ENCODE measurements around the gene ZGLP1.

Gene ZGLP1

DNA sequence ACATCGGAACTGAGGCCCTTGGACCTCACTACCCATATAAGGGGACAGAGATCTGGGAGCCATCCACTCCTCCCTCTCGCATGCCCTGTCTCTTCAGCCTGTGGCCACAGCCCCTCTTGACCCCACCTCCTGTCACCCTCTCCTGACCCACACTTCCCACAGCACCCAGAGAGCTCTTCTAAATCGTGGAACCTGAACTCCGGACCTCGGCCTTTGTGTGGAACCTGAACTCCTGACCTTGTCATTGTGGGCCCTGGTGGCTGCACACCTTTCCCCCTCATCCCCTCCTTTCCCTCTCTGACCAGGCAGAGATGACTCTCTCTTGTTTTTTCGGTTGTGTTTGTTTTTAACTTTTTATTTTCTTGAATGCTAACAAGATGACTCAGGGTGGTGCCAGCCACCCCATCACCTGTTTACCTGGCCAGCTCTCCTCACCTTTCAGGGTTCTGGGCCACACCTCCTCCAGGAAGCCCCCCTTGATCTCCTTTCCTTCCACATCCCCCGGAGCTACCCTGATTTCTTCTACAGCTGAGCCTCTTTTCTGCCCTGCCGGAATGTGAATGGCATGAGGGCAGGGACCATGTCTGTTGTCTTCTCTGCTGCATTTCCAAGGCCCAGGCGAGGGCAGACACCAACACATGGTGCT, 52.5 kb downstream of the ZGLP1 start:
- no peak for TF ChIP-seq TAF1 (IDR thresholded peaks at IDR 0.05; ENCODE audit: borderline replicate concordance, insufficient read depth, low read length)

DNA sequence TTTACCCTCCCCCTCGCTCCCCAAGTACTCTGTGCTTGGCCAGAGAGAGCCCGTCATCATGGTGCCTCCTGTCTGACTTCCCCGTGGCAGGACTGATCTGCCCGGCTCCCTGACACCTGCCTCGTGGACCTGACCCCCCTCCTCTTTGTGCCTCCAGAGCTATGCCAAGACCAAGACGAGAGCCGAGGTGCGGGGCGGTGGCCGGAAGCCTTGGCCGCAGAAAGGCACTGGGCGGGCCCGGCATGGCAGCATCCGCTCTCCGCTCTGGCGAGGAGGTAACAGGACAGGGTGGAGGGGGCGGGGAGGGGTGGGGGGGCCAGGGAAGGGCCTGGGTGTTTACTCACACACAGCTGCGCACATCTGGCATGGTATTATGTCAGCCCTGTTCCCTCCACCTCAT, 53.1 kb downstream of the ZGLP1 start:
- TF ChIP-seq, protein P1, sequence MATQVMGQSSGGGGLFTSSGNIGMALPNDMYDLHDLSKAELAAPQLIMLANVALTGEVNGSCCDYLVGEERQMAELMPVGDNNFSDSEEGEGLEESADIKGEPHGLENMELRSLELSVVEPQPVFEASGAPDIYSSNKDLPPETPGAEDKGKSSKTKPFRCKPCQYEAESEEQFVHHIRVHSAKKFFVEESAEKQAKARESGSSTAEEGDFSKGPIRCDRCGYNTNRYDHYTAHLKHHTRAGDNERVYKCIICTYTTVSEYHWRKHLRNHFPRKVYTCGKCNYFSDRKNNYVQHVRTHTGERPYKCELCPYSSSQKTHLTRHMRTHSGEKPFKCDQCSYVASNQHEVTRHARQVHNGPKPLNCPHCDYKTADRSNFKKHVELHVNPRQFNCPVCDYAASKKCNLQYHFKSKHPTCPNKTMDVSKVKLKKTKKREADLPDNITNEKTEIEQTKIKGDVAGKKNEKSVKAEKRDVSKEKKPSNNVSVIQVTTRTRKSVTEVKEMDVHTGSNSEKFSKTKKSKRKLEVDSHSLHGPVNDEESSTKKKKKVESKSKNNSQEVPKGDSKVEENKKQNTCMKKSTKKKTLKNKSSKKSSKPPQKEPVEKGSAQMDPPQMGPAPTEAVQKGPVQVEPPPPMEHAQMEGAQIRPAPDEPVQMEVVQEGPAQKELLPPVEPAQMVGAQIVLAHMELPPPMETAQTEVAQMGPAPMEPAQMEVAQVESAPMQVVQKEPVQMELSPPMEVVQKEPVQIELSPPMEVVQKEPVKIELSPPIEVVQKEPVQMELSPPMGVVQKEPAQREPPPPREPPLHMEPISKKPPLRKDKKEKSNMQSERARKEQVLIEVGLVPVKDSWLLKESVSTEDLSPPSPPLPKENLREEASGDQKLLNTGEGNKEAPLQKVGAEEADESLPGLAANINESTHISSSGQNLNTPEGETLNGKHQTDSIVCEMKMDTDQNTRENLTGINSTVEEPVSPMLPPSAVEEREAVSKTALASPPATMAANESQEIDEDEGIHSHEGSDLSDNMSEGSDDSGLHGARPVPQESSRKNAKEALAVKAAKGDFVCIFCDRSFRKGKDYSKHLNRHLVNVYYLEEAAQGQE (IDR thresholded peaks at IDR 0.05; ENCODE audit: insufficient read depth in 1 of 2, low read depth in 2 of 2, low read length in 2 of 2), result no peak

DNA sequence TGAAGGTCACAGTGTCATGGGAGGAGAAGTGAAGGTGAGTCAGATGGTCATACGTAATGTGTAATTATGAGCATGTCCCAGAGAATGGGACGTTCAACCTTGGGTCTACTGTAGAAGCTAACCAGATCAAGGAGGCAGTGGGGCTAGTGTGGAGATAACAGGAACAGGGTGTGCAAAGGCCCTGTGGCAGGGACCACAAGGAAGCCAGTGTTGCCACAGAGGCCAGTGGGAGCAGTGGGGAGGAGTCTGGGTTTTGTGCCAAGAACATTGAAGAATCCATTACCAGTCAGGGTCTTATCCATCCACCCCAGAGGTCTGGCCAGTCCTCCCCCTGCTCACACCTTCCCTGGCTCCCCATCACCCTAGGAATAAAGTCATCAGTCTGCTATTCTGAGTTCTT, 54.3 kb downstream of the ZGLP1 start:
- no peak for TF ChIP-seq SIN3A (IDR thresholded peaks at IDR 0.05; ENCODE audit: borderline replicate concordance, insufficient read depth, low read length)
- no peak for TF ChIP-seq TAF1 (IDR thresholded peaks at IDR 0.05; ENCODE audit: borderline replicate concordance, insufficient read depth, low read length)
- TF ChIP-seq FOXP2 (optimal IDR thresholded peaks at IDR 0.05; ENCODE audit: borderline replicate concordance, extremely low read depth, extremely low read length, insufficient read depth), result no peak
- no peak for TF ChIP-seq POLR2AphosphoS5 (IDR thresholded peaks at IDR 0.05; ENCODE audit: low read depth, low read length)
- TF ChIP-seq, protein P1 (IDR thresholded peaks at IDR 0.05; ENCODE audit: insufficient read depth in 1 of 2, low read depth in 2 of 2, low read length in 2 of 2), result no peak
